A549 (cell line): ENCODE data around the gene DCAKD.

Experiments
- CTCF ChIP-seq: fragments of >200 bp; sonication (Bioruptor Twin); formaldehyde crosslinking; IDR thresholded peaks from 3 replicates; pipeline ENCODE4 v1.5.1; 2016
- EP300 ChIP-seq, 2 experiments: fragments of >200 bp; sonication (Bioruptor Twin); formaldehyde crosslinking; IDR thresholded peaks; 2 replicates in 1 of 2; 3 replicates in 1 of 2; pipeline ENCODE4 v1.6.1; 2016 to 2017
- ESRRA ChIP-seq: fragments of 150-350 bp; IDR thresholded peaks from 2 replicates; pipeline ENCODE4 v1.6.1; 2014; ENCODE audit warnings: mild to moderate bottlenecking, low read length, borderline replicate concordance
- HEYL ChIP-seq: fragments of 250-450 bp; sonication (Bioruptor Pico); IDR thresholded peaks from 2 replicates; pipeline ENCODE4 v1.8.0; 2021; ENCODE audit warnings: mild to moderate bottlenecking, moderate library complexity
- HMGXB4 ChIP-seq: fragments of 250-450 bp; sonication (Bioruptor Pico); IDR thresholded peaks from 2 replicates; pipeline ENCODE4 v1.5.0; 2021; ENCODE audit warnings: mild to moderate bottlenecking, moderate library complexity, borderline replicate concordance
- HOXA7 ChIP-seq: fragments of 250-450 bp; sonication (Bioruptor Pico); IDR thresholded peaks from 2 replicates; pipeline ENCODE4 v1.5.0; 2020; ENCODE audit warnings: mild to moderate bottlenecking, moderate library complexity
- JUN ChIP-seq, 2 experiments: fragments of >200 bp; sonication (Bioruptor Twin); formaldehyde crosslinking; IDR thresholded peaks; 2 replicates in 1 of 2; 3 replicates in 1 of 2; pipeline ENCODE4 v1.6.1; 2016 to 2017
- MAX ChIP-seq: IDR thresholded peaks from 2 replicates; pipeline ENCODE4 v1.6.1; 2012
- POLR2A ChIP-seq: IDR thresholded peaks from 2 replicates; pipeline ENCODE4 v1.6.1; 2012; ENCODE audit warnings: mild to moderate bottlenecking, low read length
- POLR2AphosphoS2 ChIP-seq: conservative IDR thresholded peaks from 2 replicates; pipeline ENCODE4 v1.6.1; 2012; ENCODE audit warnings: low read length, improper control_type of control experiment, inconsistent platforms
- REST ChIP-seq: fragments of 200-600 bp; sonication (generic); IDR thresholded peaks from 2 replicates; pipeline ENCODE4 v1.6.1; 2016; ENCODE audit warnings: antibody characterized with exemption, mild to moderate bottlenecking, moderate library complexity
- RNF2 ChIP-seq: fragments of 200-600 bp; sonication (generic); IDR thresholded peaks from 2 replicates; pipeline ENCODE4 v1.6.1; 2016; ENCODE audit warnings: low read depth, mild to moderate bottlenecking, antibody characterized with exemption, moderate library complexity, borderline replicate concordance

GRCh38 chr17:45029096-45029495, 22.3 kb downstream of the DCAKD start:
- TF ChIP-seq HEYL (CRISPR knock-in tag) (no peak), POLR2AphosphoS2 (no peak), JUN (IDR thresholded peaks at IDR 0.05) (no peak), POLR2A (no peak), RNF2 (no peak), EP300 (IDR thresholded peaks at IDR 0.05) (no peak), CTCF (no peak), HMGXB4 (CRISPR knock-in tag) (no peak), ESRRA (no peak), REST (no peak), MAX (no peak), HOXA7 (CRISPR knock-in tag) (no peak)
